ENCODE measurements around the gene NEK11.

DNA sequence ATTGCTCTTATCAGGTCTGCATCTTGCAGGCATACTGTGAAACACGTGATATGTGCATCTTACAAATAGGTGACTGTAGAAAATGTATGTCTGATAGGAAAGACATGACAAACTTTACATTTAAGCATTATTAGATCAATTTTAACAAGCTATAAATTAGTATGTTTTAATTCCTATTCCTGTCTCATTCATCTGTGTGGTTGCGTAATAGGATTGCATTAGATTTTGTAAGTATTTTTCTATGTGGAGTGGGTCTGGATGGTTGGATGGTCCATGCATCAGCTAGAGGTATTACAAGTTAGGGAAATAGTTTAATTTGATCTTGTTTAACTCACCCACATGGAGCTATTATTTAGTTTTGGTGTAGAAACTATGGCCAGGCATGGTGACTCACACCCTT is 18.9 kb upstream of the NEK11 start:
- TF ChIP-seq EZH2 (IDR thresholded peaks at IDR 0.05; ENCODE audit: low read depth) (no peak), CTCF (conservative IDR thresholded peaks at IDR 0.05) (no peak)

Data from PC-9 (cell line).